GM19395 (cell line): ENCODE measurements around the gene ATP1B1.
"Not testable (repeated sequence)": the region's sequence is repeated elsewhere in the genome, so short reads cannot be mapped to it uniquely, and the experiment has no call there.

Source experiments
- ATAC-seq: cut with Tn5 transposase; IDR thresholded peaks from one replicate; pipeline ENCODE4 v1.9.1; 2021; ENCODE audit warnings: mild to moderate bottlenecking, moderate library complexity; ENCODE audit not compliant: unreplicated experiment

Gene ATP1B1

GRCh38 chr1:169138866-169139670 is 32.6 kb downstream of the ATP1B1 start:
- peak; percentile 94 for ATAC-seq

GRCh38 chr1:169141356-169141755 is 34.9 kb downstream of the ATP1B1 start:
- no peak for ATAC-seq

- no peak for ATAC-seq
Observed at GRCh38 chr1:169142129-169142528, 35.6 kb downstream of the ATP1B1 start.

- ATAC-seq, result no peak
Observed at GRCh38 chr1:169143346-169143745, 36.9 kb downstream of the ATP1B1 start.

GRCh38 chr1:169143984-169144383 is 37.5 kb downstream of the ATP1B1 start:
- no peak for ATAC-seq

GRCh38 chr1:169144941-169145626 is 38.6 kb downstream of the ATP1B1 start:
- ATAC-seq, result no peak

- no peak for ATAC-seq
Observed at GRCh38 chr1:169146576-169147214, 40.2 kb downstream of the ATP1B1 start.

GRCh38 chr1:169148472-169149252 is 42.2 kb downstream of the ATP1B1 start:
- ATAC-seq, result peak; percentile 70

GRCh38 chr1:169149555-169150286 is 43.2 kb downstream of the ATP1B1 start:
- ATAC-seq, result no peak

GRCh38 chr1:169150641-169151337 is 44.3 kb downstream of the ATP1B1 start:
- ATAC-seq, result no peak

GRCh38 chr1:169151338-169151837 is 44.9 kb downstream of the ATP1B1 start:
- no peak for ATAC-seq

- no peak for ATAC-seq
Observed at GRCh38 chr1:169155675-169156074, 49.2 kb downstream of the ATP1B1 start.

GRCh38 chr1:169156580-169156979 is 50.1 kb downstream of the ATP1B1 start:
- no peak for ATAC-seq

- ATAC-seq, result no peak
Observed at GRCh38 chr1:169160845-169161495, 54.5 kb downstream of the ATP1B1 start.

GRCh38 chr1:169161496-169162194 is 55.2 kb downstream of the ATP1B1 start:
- peak; percentile 89 for ATAC-seq

- no peak for ATAC-seq
Observed at GRCh38 chr1:169163059-169163458, 56.6 kb downstream of the ATP1B1 start.

GRCh38 chr1:169175461-169175860 is 69.0 kb downstream of the ATP1B1 start:
- ATAC-seq, result no peak

GRCh38 chr1:169179431-169179830 is 72.9 kb downstream of the ATP1B1 start:
- ATAC-seq, result not testable (repeated sequence)
